Endothelial cell of umbilical vein (primary cell): ENCODE measurements around the gene TSPO. TPM values are rescaled to one million over a fixed set of nuclear protein-coding genes. Genes with fewer than 3 reads are reported as not detected.

Source experiments
- BruUV-seq: library from RNA; stranded (reverse); fragments of 400-500 nt; replicated peaks from 2 replicates; lab custom pipeline; 2021; lab: Mats Ljungman, UMichigan
- CTCF ChIA-PET: fragments of 300-600, 350-600 bp; sonication (Branson Sonifier 250); formaldehyde crosslinking; loops from one replicate; lab custom pipeline; 2021; ENCODE audit warnings: antibody characterized with exemption, inconsistent platforms; lab: Charles Lee
- POLR2A ChIA-PET: fragments of 300-600, 350-600 bp; sonication (Branson Sonifier 250); formaldehyde crosslinking; loops from one replicate; lab custom pipeline; 2021; ENCODE audit warnings: antibody characterized with exemption, inconsistent platforms; lab: Charles Lee
- DNase-seq: peaks from one replicate; pipeline ENCODE4 v3.0.0-alpha.2; 2011; ENCODE audit warnings: low read depth, low spot score
- FAIRE-seq: peaks from 2 replicates; lab custom pipeline; 2011; peaks lifted over from hg19 to GRCh38; lab: Jason Lieb, UNC
- H2AFZ ChIP-seq: 2 replicates; pipeline ENCODE4 v1.6.0; 2012; ENCODE audit warnings: low read depth, low read length, control low read depth, inconsistent platforms
- H3K27ac ChIP-seq: 2 replicates; pipeline ENCODE4 v1.5.1; 2011; ENCODE audit warnings: low read depth, mild to moderate bottlenecking, control low read depth, low read length, moderate library complexity; ENCODE audit not compliant: insufficient read depth
- H3K27me3 ChIP-seq, 2 experiments: 2 replicates each; pipeline versions ENCODE4 v1.6.0 to v1.6.1; 2011; ENCODE audit warnings: low read length in 2 of 2, mixed read lengths in 1 of 2; ENCODE audit not compliant: control insufficient read depth in 2 of 2, insufficient read depth in 2 of 2
- H3K36me3 ChIP-seq, 2 experiments: 2 replicates in 1 of 2; 3 replicates in 1 of 2; pipeline ENCODE4 v1.5.1; 2011; ENCODE audit warnings: low read length in 2 of 2, mild to moderate bottlenecking in 1 of 2, moderate library complexity in 1 of 2; ENCODE audit not compliant: control insufficient read depth in 2 of 2, insufficient read depth in 2 of 2; ENCODE audit errors: extremely low read depth in 1 of 2
- H3K4me1 ChIP-seq: 3 replicates; pipeline ENCODE4 v1.5.1; 2011; ENCODE audit warnings: mild to moderate bottlenecking, low read length; ENCODE audit not compliant: control insufficient read depth, insufficient read depth; ENCODE audit errors: extremely low read depth
- H3K4me2 ChIP-seq: 2 replicates; pipeline ENCODE4 v1.6.1; 2011; ENCODE audit warnings: low read length, control low read depth, mixed read lengths; ENCODE audit not compliant: insufficient read depth
- H3K4me3 ChIP-seq, 3 experiments: fragments of 200-600 bp in 1 of 3; sonication (generic), shearing (Covaris generic) in 1 of 3; replicated peaks in 1 of 3; 2 replicates each; pipeline ENCODE4 v1.5.1; 2011 to 2016; ENCODE audit warnings: control low read depth in 3 of 3, low read length in 3 of 3, mild to moderate bottlenecking in 2 of 3, inconsistent platforms in 1 of 3, low read depth in 1 of 3, moderate library complexity in 1 of 3; ENCODE audit not compliant: insufficient read depth in 1 of 3
- H3K79me2 ChIP-seq: 2 replicates; pipeline ENCODE4 v1.6.0; 2012; ENCODE audit warnings: low read length, inconsistent platforms; ENCODE audit not compliant: control insufficient read depth, insufficient read depth
- H3K9ac ChIP-seq: replicated peaks from 2 replicates; pipeline ENCODE3; 2011; ENCODE audit warnings: low read length, control low read depth; ENCODE audit not compliant: insufficient read depth; ENCODE audit errors: extremely low read depth
- H3K9me1 ChIP-seq: replicated peaks from 3 replicates; pipeline ENCODE4 v1.6.0; 2011; ENCODE audit warnings: mild to moderate bottlenecking, low read length; ENCODE audit not compliant: control insufficient read depth, insufficient read depth; ENCODE audit errors: extremely low read depth
- H3K9me3 ChIP-seq: replicated peaks from 2 replicates; pipeline ENCODE4 v1.5.1; 2012; ENCODE audit warnings: low read length, inconsistent platforms; ENCODE audit not compliant: control insufficient read depth, insufficient read depth
- H4K20me1 ChIP-seq: replicated peaks from 2 replicates; pipeline ENCODE3; 2011; ENCODE audit warnings: mild to moderate bottlenecking, low read length; ENCODE audit not compliant: control insufficient read depth, insufficient read depth; ENCODE audit errors: extremely low read depth
- EZH2 ChIP-seq: IDR thresholded peaks from 2 replicates; pipeline ENCODE4 v1.6.1; 2012; ENCODE audit warnings: borderline replicate concordance, low read depth, mild to moderate bottlenecking, moderate library complexity, low read length, inconsistent platforms; ENCODE audit not compliant: severe bottlenecking
- FOS ChIP-seq: IDR thresholded peaks from 2 replicates; pipeline ENCODE4 v1.6.1; 2011; ENCODE audit warnings: mild to moderate bottlenecking, low read length, moderate library complexity, borderline replicate concordance; ENCODE audit not compliant: insufficient read depth
- GATA2 ChIP-seq: IDR thresholded peaks from 2 replicates; pipeline ENCODE4 v1.7.0; 2011; ENCODE audit warnings: low read depth, mild to moderate bottlenecking, moderate library complexity, mixed read lengths, low read length; ENCODE audit not compliant: insufficient read length, insufficient read depth
- JUN ChIP-seq: IDR thresholded peaks from 2 replicates; pipeline ENCODE4 v1.6.1; 2011; ENCODE audit warnings: borderline replicate concordance, low read depth; ENCODE audit not compliant: insufficient read length, insufficient read depth
- MAX ChIP-seq: IDR thresholded peaks from 2 replicates; pipeline ENCODE4 v1.6.1; 2011; ENCODE audit not compliant: insufficient read depth, insufficient read length
- MYC ChIP-seq: IDR thresholded peaks from one replicate; pipeline ENCODE4 v1.6.1; 2011; ENCODE audit warnings: mild to moderate bottlenecking, low read depth, low read length
- POLR2A ChIP-seq: IDR thresholded peaks from 2 replicates; pipeline ENCODE4 v1.6.1; 2012; ENCODE audit warnings: low read depth, mild to moderate bottlenecking, control low read depth, low read length
- POLR2AphosphoS5 ChIP-seq: IDR thresholded peaks from 2 replicates; pipeline ENCODE4 v1.6.1; 2012; ENCODE audit warnings: low read depth, mild to moderate bottlenecking, control low read depth, low read length, moderate library complexity; ENCODE audit not compliant: insufficient read depth
- dilution Hi-C: fragments of 300-500 bp; cut with MboI; formaldehyde crosslinking; loops from one replicate; pipeline ENCODE4 v1.15.0; 2019; ENCODE audit warnings: low sequenced_read_pairs; ENCODE audit not compliant: extremely low pct_ligation_motif_present
- intact Hi-C: fragments of 100-400 bp; cut with micrococcal nuclease; formaldehyde crosslinking; loops from one replicate; pipeline ENCODE4 v1.10.0; 2022
- polyA plus RNA-seq, 4 experiments: library from polyadenylated mRNA; depleted of rRNA in 3 of 4; stranded (reverse) in 3 of 4; unstranded in 1 of 4; fragments of >200 nt; gene quantifications; 2 replicates each; pipeline versions ENCODE4 v1.2.1 to v1.2.3, GENCODE V29; 2011 to 2012; ENCODE audit warnings: missing spikeins in 1 of 4
- total RNA-seq: library from RNA; stranded (reverse); gene quantifications from 2 replicates; pipeline ENCODE4 v1.2.3, GENCODE V29; 2021
- TF ChIP-seq, protein P1 (sequence below), 2 donors: IDR thresholded peaks; 1 replicate in 1 of 2; 2 replicates in 1 of 2; pipeline ENCODE4 v1.5.1; 2011; ENCODE audit warnings: low read length in 2 of 2, mild to moderate bottlenecking in 2 of 2, moderate library complexity in 2 of 2, control low read depth in 1 of 2, inconsistent platforms in 1 of 2, low read depth in 1 of 2; ENCODE audit not compliant: insufficient read depth in 1 of 2; ENCODE audit errors: extremely low read depth in 1 of 2

Gene TSPO
- total and polyA plus RNA-seq, 2 donors (not counting 3 experiments of a cell fraction or from before 2014, with no cell fraction given) = 328 to 720 TPM

DNA sequence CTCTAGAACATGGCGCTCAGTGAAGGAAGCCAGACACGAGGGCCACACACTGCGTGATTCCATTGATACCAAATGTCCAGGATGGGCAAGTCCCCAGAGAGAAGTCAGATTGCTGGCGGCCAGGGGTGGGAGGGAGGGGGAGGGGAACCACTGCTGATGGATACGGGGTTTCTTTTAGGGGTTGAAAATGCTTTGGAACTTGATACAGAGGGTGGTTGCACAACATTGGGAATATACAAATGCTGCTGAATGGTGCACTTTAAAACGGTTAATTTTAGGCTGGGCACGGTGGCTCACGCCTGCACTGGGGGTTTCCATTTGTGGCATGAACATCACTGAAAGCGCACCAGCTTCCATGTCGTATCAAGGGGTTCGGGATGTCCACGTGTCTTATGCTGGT, 5.1 kb downstream of the TSPO start:
- ChIA-PET POLR2A (no interaction called here), CTCF (interaction anchor here (0.8 kb wide), 1 partner anchor 12 kb away, joined by 3 read pairs; no protein-coding TSS in a partner anchor)
- Histone ChIP-seq H3K27ac (no peak overlapping the region), H3K4me1 (peaks cover 3% of the 10 kb centered on the region), H3K9me3 (no peaks in the 10 kb centered on the region), H3K27me3 (no peaks in the 10 kb centered on the region), H3K4me3 (no peak overlapping the region), H4K20me1 (no peaks in the 10 kb centered on the region), H3K9me1 (no peaks in the 10 kb centered on the region), H3K4me2 (no peak overlapping the region), H3K9ac (no peak overlapping the region), H3K79me2 (peaks cover 64% of the 10 kb centered on the region), H3K36me3 (peaks cover 0 to 8% of the 10 kb centered on the region in 2 experiments), H2AFZ (no peak overlapping the region)
- TF ChIP-seq EZH2 = no peak
- intact Hi-C loops (no loop called here), dilution Hi-C loops (no loop called here)
- no TSS peak for BruUV-seq
- FAIRE-seq (no peak), DNase-seq (no peak)

DNA sequence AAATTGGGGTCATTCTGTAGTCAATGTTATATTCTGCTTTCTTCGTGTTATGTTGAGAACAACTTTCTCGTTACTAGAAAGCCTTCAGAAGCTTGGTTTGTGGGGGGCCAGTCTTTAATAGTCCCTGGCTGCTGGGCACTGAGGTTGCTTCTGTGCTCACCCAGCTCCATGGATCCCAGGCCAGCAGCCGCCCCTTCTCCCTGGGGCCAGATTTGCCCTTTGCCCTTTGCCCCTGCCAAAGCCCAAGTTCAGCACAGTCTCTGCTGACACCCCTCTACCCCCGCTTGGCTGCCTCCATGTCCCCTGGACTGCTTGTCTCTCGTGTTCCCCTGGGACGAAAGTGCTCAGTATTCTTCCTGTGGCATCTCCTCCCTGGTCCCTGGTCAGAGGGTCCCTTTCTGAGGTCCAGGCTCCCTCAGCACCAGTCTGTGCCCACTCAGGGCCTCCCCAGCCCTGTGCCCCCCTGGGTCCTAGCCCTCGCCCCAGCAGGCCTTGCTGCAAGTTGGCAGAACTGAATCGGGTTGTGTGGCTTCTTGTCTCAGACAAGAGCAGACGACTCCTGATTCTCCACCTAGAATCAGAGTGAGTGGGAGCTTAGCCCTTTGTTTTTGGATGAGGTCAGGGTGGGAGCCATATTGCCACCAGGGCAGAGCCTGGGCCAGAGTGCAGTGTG, 6.7 kb downstream of the TSPO start:
- dilution Hi-C loops (no loop called here), intact Hi-C loops (no loop called here)
- Histone ChIP-seq H3K9me3 (no peaks in the 10 kb centered on the region), H3K4me1 (no peaks in the 10 kb centered on the region), H4K20me1 (no peaks in the 10 kb centered on the region), H3K36me3 (peaks cover 0 to 15% of the 10 kb centered on the region in 2 experiments), H3K27ac (no peak overlapping the region), H3K4me3 (no peak overlapping the region), H2AFZ (no peak overlapping the region), H3K9ac (no peak overlapping the region), H3K9me1 (no peaks in the 10 kb centered on the region), H3K4me2 (no peak overlapping the region), H3K79me2 (peaks cover 48% of the 10 kb centered on the region), H3K27me3 (no peaks in the 10 kb centered on the region)
- ChIA-PET CTCF (interaction anchor here (1.5 kb wide), 1 partner anchor 48 kb away, joined by 4 read pairs; no protein-coding TSS in a partner anchor), POLR2A (no interaction called here)
- FAIRE-seq (no peak), DNase-seq (no peak)
- no TSS peak for BruUV-seq
- no peak for TF ChIP-seq MYC
- TF ChIP-seq FOS = no peak
- no peak for TF ChIP-seq MAX
- TF ChIP-seq EZH2 = no peak
- no peak for TF ChIP-seq POLR2AphosphoS5
- TF ChIP-seq JUN = no peak
- no peak for TF ChIP-seq POLR2A
- no peak for TF ChIP-seq GATA2
- TF ChIP-seq, protein P1, sequence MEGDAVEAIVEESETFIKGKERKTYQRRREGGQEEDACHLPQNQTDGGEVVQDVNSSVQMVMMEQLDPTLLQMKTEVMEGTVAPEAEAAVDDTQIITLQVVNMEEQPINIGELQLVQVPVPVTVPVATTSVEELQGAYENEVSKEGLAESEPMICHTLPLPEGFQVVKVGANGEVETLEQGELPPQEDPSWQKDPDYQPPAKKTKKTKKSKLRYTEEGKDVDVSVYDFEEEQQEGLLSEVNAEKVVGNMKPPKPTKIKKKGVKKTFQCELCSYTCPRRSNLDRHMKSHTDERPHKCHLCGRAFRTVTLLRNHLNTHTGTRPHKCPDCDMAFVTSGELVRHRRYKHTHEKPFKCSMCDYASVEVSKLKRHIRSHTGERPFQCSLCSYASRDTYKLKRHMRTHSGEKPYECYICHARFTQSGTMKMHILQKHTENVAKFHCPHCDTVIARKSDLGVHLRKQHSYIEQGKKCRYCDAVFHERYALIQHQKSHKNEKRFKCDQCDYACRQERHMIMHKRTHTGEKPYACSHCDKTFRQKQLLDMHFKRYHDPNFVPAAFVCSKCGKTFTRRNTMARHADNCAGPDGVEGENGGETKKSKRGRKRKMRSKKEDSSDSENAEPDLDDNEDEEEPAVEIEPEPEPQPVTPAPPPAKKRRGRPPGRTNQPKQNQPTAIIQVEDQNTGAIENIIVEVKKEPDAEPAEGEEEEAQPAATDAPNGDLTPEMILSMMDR (IDR thresholded peaks at IDR 0.05; ENCODE audit: extremely low read depth in 1 of 2, insufficient read depth in 1 of 2, low read depth in 1 of 2, low read length in 2 of 2) = no peak
